T-cell (primary cell): Measurements from ENCODE around the gene FLNB. TPM values are rescaled to one million over a fixed set of nuclear protein-coding genes. Genes with fewer than 3 reads are reported as not detected.

Source experiments
- ATAC-seq, 4 experiments: fragments of 200-7000 bp in 3 of 4; fragments of 150-1000 bp in 1 of 4; cut with Tn5 transposase; replicated peaks in 1 of 4; 1 replicate in 3 of 4; 2 replicates in 1 of 4; pipeline ENCODE4 v1.10.0; 2021; ENCODE audit warnings: moderate library complexity in 3 of 4, mild to moderate bottlenecking in 2 of 4, moderate number of reproducible peaks in 1 of 4
- CTCF ChIA-PET, 2 donors: fragments of 300-600 bp; sonication (Branson Sonifier 250); formaldehyde crosslinking; loops; one replicate each; lab custom pipeline; 2022; ENCODE audit warnings: antibody characterized with exemption in 2 of 2; lab: Charles Lee
- POLR2A ChIA-PET, 2 donors: fragments of 300-600 bp; sonication (Branson Sonifier 250); formaldehyde crosslinking; loops; one replicate each; lab custom pipeline; 2022; ENCODE audit warnings: antibody characterized with exemption in 2 of 2; lab: Charles Lee
- DNase-seq, 35 experiments: peaks; one replicate each; pipeline versions ENCODE4 v3.0.0 to v3.0.0-alpha.2; 2013 to 2023
- H3K27ac ChIP-seq: one replicate; pipeline ENCODE4 v1.5.1; 2013; ENCODE audit warnings: low read length
- H3K27me3 ChIP-seq, 2 experiments: replicated peaks in 1 of 2; 1 replicate in 1 of 2; 2 replicates in 1 of 2; pipeline versions ENCODE4 v1.6.1 to v1.7.0; 2013; ENCODE audit warnings: low read length in 1 of 2, mixed read lengths in 1 of 2; ENCODE audit not compliant: control insufficient read depth in 2 of 2, insufficient read depth in 2 of 2; ENCODE audit errors: extremely low read depth in 1 of 2
- H3K36me3 ChIP-seq, 2 donors: 1 replicate in 1 of 2; 2 replicates in 1 of 2; pipeline versions ENCODE4 v1.6.1 to v1.7.0; 2013; ENCODE audit warnings: low read length in 1 of 2; ENCODE audit not compliant: control insufficient read depth in 2 of 2, insufficient read depth in 1 of 2; ENCODE audit errors: extremely low read depth in 1 of 2
- H3K4me1 ChIP-seq, 2 experiments: 1 replicate in 1 of 2; 2 replicates in 1 of 2; pipeline versions ENCODE4 v1.6.1 to v1.7.0; 2013; ENCODE audit warnings: low read length in 2 of 2, mixed read lengths in 1 of 2; ENCODE audit not compliant: insufficient read depth in 2 of 2, control insufficient read depth in 1 of 2; ENCODE audit errors: extremely low read depth in 1 of 2
- H3K4me3 ChIP-seq, 2 donors: 1 replicate in 1 of 2; 2 replicates in 1 of 2; pipeline versions ENCODE4 v1.5.1 to v1.7.0; 2013; ENCODE audit warnings: mild to moderate bottlenecking in 2 of 2, low read length in 1 of 2, moderate library complexity in 1 of 2; ENCODE audit not compliant: control insufficient read depth in 1 of 2; ENCODE audit errors: extremely low read depth in 1 of 2
- H3K9me3 ChIP-seq: 2 replicates; pipeline ENCODE4 v1.7.0; 2013
- H3K27ac Mint-ChIP-seq, 2 donors: one replicate each; pipeline ENCODE4 v1.8.0; 2020 to 2021; ENCODE audit warnings: mild to moderate bottlenecking in 2 of 2, mixed read lengths in 2 of 2
- H3K27me3 Mint-ChIP-seq, 2 donors: one replicate each; pipeline ENCODE4 v1.8.0; 2021 to 2022; ENCODE audit warnings: mixed read lengths in 2 of 2
- H3K36me3 Mint-ChIP-seq: one replicate; pipeline ENCODE4 v1.8.0; 2021; ENCODE audit warnings: mixed read lengths
- H3K4me1 Mint-ChIP-seq, 3 donors: one replicate each; pipeline ENCODE4 v1.8.0; 2020 to 2022; ENCODE audit warnings: mixed read lengths in 3 of 3, mild to moderate bottlenecking in 1 of 3
- H3K4me3 Mint-ChIP-seq, 3 donors: one replicate each; pipeline ENCODE4 v1.8.0; 2020 to 2022; ENCODE audit warnings: mild to moderate bottlenecking in 3 of 3, mixed read lengths in 3 of 3, moderate library complexity in 3 of 3
- H3K9me3 Mint-ChIP-seq, 3 donors: one replicate each; pipeline ENCODE4 v1.8.0; 2020 to 2022; ENCODE audit warnings: mixed read lengths in 3 of 3
- WGBS: methylation state at CpG from one replicate; pipeline ENCODE4 v1.1.5; 2013; ENCODE audit warnings: missing lambda C conversion rate; ENCODE audit not compliant: insufficient coverage; 5-methylcytosine and 5-hydroxymethylcytosine counted together
- total RNA-seq, 35 experiments: library from RNA in 6 of 35; stranded (reverse) in 6 of 35; fragments of 120-200 nt in 1 of 35; gene quantifications; one replicate each; pipeline versions ENCODE4 v1.2.1 to v1.2.4 and lab custom pipeline; 2013 to 2026

FLNB gene
- total RNA-seq, 5 donors from 2014 or later (not counting 1 experiment from before 2014, with no cell fraction given): 37.0 to 79.7 (median 39.4) TPM

GRCh38 chr3:58084166-58084565 lies 75.9 kb downstream of the FLNB start:
- peak overlapping the region in 1 of 2 donors; percentile 91 for H3K27ac Mint-ChIP-seq
- Histone ChIP-seq H3K4me1 (peaks cover 37 to 43% of the 10 kb centered on the region in 2 experiments), H3K27me3 (no peaks in the 10 kb centered on the region), H3K4me3 (no peak overlapping the region), H3K9me3 (no peaks in the 10 kb centered on the region), H3K27ac (no peak overlapping the region), H3K36me3 (peaks cover 8 to 9% of the 10 kb centered on the region in 2 donors)
- H3K27me3 Mint-ChIP-seq: no peaks in the 10 kb centered on the region
- DNase-seq (no peak), ATAC-seq (no peak)
- 40% methylated on average over 1 of the region's 4 CpGs for WGBS
- ChIA-PET POLR2A (interaction anchor here (0.7 kb wide), 2 partner anchors 8 to 32 kb away, joined by 6 to 7 read pairs; no protein-coding TSS in a partner anchor), CTCF (no interaction called here)
- peak overlapping the region in 1 of 3 donors; percentile 61 for H3K4me3 Mint-ChIP-seq
- peaks cover 54 to 69% (median 55%) of the 10 kb centered on the region in 3 donors for H3K4me1 Mint-ChIP-seq
- H3K9me3 Mint-ChIP-seq: no peaks in the 10 kb centered on the region
- peaks cover 34% of the 10 kb centered on the region for H3K36me3 Mint-ChIP-seq

GRCh38 chr3:58084788-58085543 lies 76.7 kb downstream of the FLNB start:
- H3K27ac Mint-ChIP-seq: peak overlapping the region; percentile 63 to 80
- WGBS: 80% methylated on average over 3 of the region's 5 CpGs

GRCh38 chr3:58085616-58086015 lies 77.4 kb downstream of the FLNB start:
- H3K27me3 ChIP-seq: no peaks in the 10 kb centered on the region
- H3K36me3 ChIP-seq: peaks cover 4 to 5% of the 10 kb centered on the region in 2 donors
- DNase-seq: no peak
- H3K9me3 ChIP-seq: no peaks in the 10 kb centered on the region
- Mint-ChIP-seq H3K9me3 (no peaks in the 10 kb centered on the region), H3K4me1 (peaks cover 51 to 60% (median 51%) of the 10 kb centered on the region in 3 donors), H3K36me3 (peaks cover 24% of the 10 kb centered on the region), H3K4me3 (peak overlapping the region in 1 of 3 donors; percentile 61), H3K27me3 (no peaks in the 10 kb centered on the region), H3K27ac (peak overlapping the region; percentile 63 to 80)
- no peak overlapping the region for H3K27ac ChIP-seq
- ChIA-PET POLR2A (interaction anchor here (0.6 to 0.7 kb wide), 2 partner anchors 81 to 508 kb away, joined by 3 to 5 read pairs; no protein-coding TSS in a partner anchor), CTCF (interaction anchor here in 1 of 2 donors (0.6 to 0.7 kb wide), 2 partner anchors 92 to 301 kb away, joined by 3 to 6 read pairs; no protein-coding TSS in a partner anchor)
- no peak for ATAC-seq
- 50% methylated on average over 2 of the region's 6 CpGs for WGBS
- H3K4me1 ChIP-seq: peaks cover 37 to 43% of the 10 kb centered on the region in 2 experiments
- H3K4me3 ChIP-seq: no peak overlapping the region

More at GRCh38 chr3:58084788-58085543, 76.7 kb downstream of the FLNB start:
- Mint-ChIP-seq H3K27me3 (no peaks in the 10 kb centered on the region), H3K4me1 (peaks cover 52 to 62% (median 54%) of the 10 kb centered on the region in 3 donors), H3K9me3 (no peaks in the 10 kb centered on the region), H3K4me3 (peak overlapping the region in 1 of 3 donors; percentile 61), H3K36me3 (peaks cover 28% of the 10 kb centered on the region)
- Histone ChIP-seq H3K36me3 (peaks cover 4 to 5% of the 10 kb centered on the region in 2 donors), H3K4me1 (peaks cover 37 to 43% of the 10 kb centered on the region in 2 experiments), H3K4me3 (no peak overlapping the region), H3K27me3 (no peaks in the 10 kb centered on the region), H3K27ac (no peak overlapping the region), H3K9me3 (no peaks in the 10 kb centered on the region)
- no peak for ATAC-seq
- ChIA-PET CTCF (no interaction called here), POLR2A (no interaction called here)
- DNase-seq: no peak

- Histone ChIP-seq H3K4me3 (no peak overlapping the region), H3K27ac (no peak overlapping the region), H3K9me3 (no peaks in the 10 kb centered on the region), H3K36me3 (peaks cover 4 to 5% of the 10 kb centered on the region in 2 donors), H3K27me3 (no peaks in the 10 kb centered on the region), H3K4me1 (peaks cover 21 to 25% of the 10 kb centered on the region in 2 experiments)
- WGBS: 100% methylated on average over 2 of the region's 3 CpGs
- ChIA-PET CTCF (no interaction called here), POLR2A (no interaction called here)
- peaks cover 28 to 34% (median 30%) of the 10 kb centered on the region in 3 donors for H3K4me1 Mint-ChIP-seq
- no peaks in the 10 kb centered on the region for H3K27me3 Mint-ChIP-seq
- H3K27ac Mint-ChIP-seq: no peak overlapping the region
- no peak for DNase-seq
- H3K36me3 Mint-ChIP-seq: peaks cover 24% of the 10 kb centered on the region
- H3K4me3 Mint-ChIP-seq: no peak overlapping the region
- no peaks in the 10 kb centered on the region for H3K9me3 Mint-ChIP-seq
- ATAC-seq: no peak
Measured at GRCh38 chr3:58088501-58088900, 80.3 kb downstream of the FLNB start.

GRCh38 chr3:58090351-58090750 lies 82.1 kb downstream of the FLNB start:
- H3K36me3 ChIP-seq: peaks cover 4 to 5% of the 10 kb centered on the region in 2 donors
- ATAC-seq: no peak
- no peak overlapping the region for H3K27ac Mint-ChIP-seq
- no peak overlapping the region for H3K4me3 Mint-ChIP-seq
- POLR2A ChIA-PET: no interaction called here
- no peaks in the 10 kb centered on the region for H3K9me3 ChIP-seq
- H3K27ac ChIP-seq: no peak overlapping the region
- peaks cover 21% of the 10 kb centered on the region for H3K36me3 Mint-ChIP-seq
- CTCF ChIA-PET: no interaction called here
- peaks cover 12 to 16% (median 13%) of the 10 kb centered on the region in 3 donors for H3K4me1 Mint-ChIP-seq
- DNase-seq: no peak
- H3K27me3 ChIP-seq: no peaks in the 10 kb centered on the region
- no peak overlapping the region for H3K4me3 ChIP-seq
- H3K9me3 Mint-ChIP-seq: no peaks in the 10 kb centered on the region
- H3K27me3 Mint-ChIP-seq: no peaks in the 10 kb centered on the region
- peaks cover 6 to 7% of the 10 kb centered on the region in 2 experiments for H3K4me1 ChIP-seq
- 100% methylated on average over 1 of the region's 5 CpGs for WGBS

GRCh38 chr3:58092521-58092920 lies 84.3 kb downstream of the FLNB start:
- peaks cover 6 to 16% of the 10 kb centered on the region in 2 donors for H3K36me3 ChIP-seq
- CTCF ChIA-PET: interaction anchor here in 1 of 2 donors (1.1 kb wide), 1 partner anchor 84 kb away, joined by 3 read pairs; no protein-coding TSS in a partner anchor
- no peak overlapping the region for H3K27ac Mint-ChIP-seq
- H3K4me1 ChIP-seq: no peaks in the 10 kb centered on the region
- WGBS: 85% methylated on average over 4 of the region's 4 CpGs
- H3K36me3 Mint-ChIP-seq: peaks cover 31% of the 10 kb centered on the region
- H3K4me1 Mint-ChIP-seq: peaks cover 0 to 2% (median 0%) of the 10 kb centered on the region in 3 donors
- no peaks in the 10 kb centered on the region for H3K9me3 Mint-ChIP-seq
- POLR2A ChIA-PET: interaction anchor here in 1 of 2 donors (0.6 kb wide), 1 partner anchor 9 kb away, joined by 6 read pairs; no protein-coding TSS in a partner anchor
- no peak overlapping the region for H3K4me3 ChIP-seq
- DNase-seq (no peak), ATAC-seq (no peak)
- H3K9me3 ChIP-seq: no peaks in the 10 kb centered on the region
- H3K4me3 Mint-ChIP-seq: no peak overlapping the region
- no peaks in the 10 kb centered on the region for H3K27me3 Mint-ChIP-seq
- H3K27me3 ChIP-seq: no peaks in the 10 kb centered on the region
- no peak overlapping the region for H3K27ac ChIP-seq
